ENCODE data around the gene TMEM131.

- TF ChIP-seq CTCF (IDR thresholded peaks at IDR 0.05): no peak
- TF ChIP-seq EZH2 (IDR thresholded peaks at IDR 0.05): no peak
These were observed 37.6 kb downstream of the TMEM131 start for GRCh38 chr2:97958184-97958583.
